Endothelial cell of umbilical vein (primary cell): Measurements from ENCODE around the gene DMD. TPM values are rescaled to one million over a fixed set of nuclear protein-coding genes. Genes with fewer than 3 reads are reported as not detected.

Experiments
- BruUV-seq: library from RNA; stranded (reverse); fragments of 400-500 nt; replicated peaks from 2 replicates; lab custom pipeline; 2021; lab: Mats Ljungman, UMichigan
- CTCF ChIA-PET: fragments of 300-600, 350-600 bp; sonication (Branson Sonifier 250); formaldehyde crosslinking; loops from one replicate; lab custom pipeline; 2021; ENCODE audit warnings: antibody characterized with exemption, inconsistent platforms; lab: Charles Lee
- POLR2A ChIA-PET: fragments of 300-600, 350-600 bp; sonication (Branson Sonifier 250); formaldehyde crosslinking; loops from one replicate; lab custom pipeline; 2021; ENCODE audit warnings: antibody characterized with exemption, inconsistent platforms; lab: Charles Lee
- DNase-seq: peaks from one replicate; pipeline ENCODE4 v3.0.0-alpha.2; 2011; ENCODE audit warnings: low read depth, low spot score
- FAIRE-seq: peaks from 2 replicates; lab custom pipeline; 2011; peaks lifted over from hg19 to GRCh38; lab: Jason Lieb, UNC
- H2AFZ ChIP-seq: 2 replicates; pipeline ENCODE4 v1.6.0; 2012; ENCODE audit warnings: low read depth, low read length, control low read depth, inconsistent platforms
- H3K27ac ChIP-seq: 2 replicates; pipeline ENCODE4 v1.5.1; 2011; ENCODE audit warnings: low read depth, mild to moderate bottlenecking, control low read depth, low read length, moderate library complexity; ENCODE audit not compliant: insufficient read depth
- H3K27me3 ChIP-seq, 2 experiments: 2 replicates each; pipeline versions ENCODE4 v1.6.0 to v1.6.1; 2011; ENCODE audit warnings: low read length in 2 of 2, mixed read lengths in 1 of 2; ENCODE audit not compliant: control insufficient read depth in 2 of 2, insufficient read depth in 2 of 2
- H3K36me3 ChIP-seq, 2 experiments: 2 replicates in 1 of 2; 3 replicates in 1 of 2; pipeline ENCODE4 v1.5.1; 2011; ENCODE audit warnings: low read length in 2 of 2, mild to moderate bottlenecking in 1 of 2, moderate library complexity in 1 of 2; ENCODE audit not compliant: control insufficient read depth in 2 of 2, insufficient read depth in 2 of 2; ENCODE audit errors: extremely low read depth in 1 of 2
- H3K4me1 ChIP-seq: 3 replicates; pipeline ENCODE4 v1.5.1; 2011; ENCODE audit warnings: mild to moderate bottlenecking, low read length; ENCODE audit not compliant: control insufficient read depth, insufficient read depth; ENCODE audit errors: extremely low read depth
- H3K4me2 ChIP-seq: 2 replicates; pipeline ENCODE4 v1.6.1; 2011; ENCODE audit warnings: low read length, control low read depth, mixed read lengths; ENCODE audit not compliant: insufficient read depth
- H3K4me3 ChIP-seq, 3 experiments: fragments of 200-600 bp in 1 of 3; sonication (generic), shearing (Covaris generic) in 1 of 3; replicated peaks in 1 of 3; 2 replicates each; pipeline ENCODE4 v1.5.1; 2011 to 2016; ENCODE audit warnings: control low read depth in 3 of 3, low read length in 3 of 3, mild to moderate bottlenecking in 2 of 3, inconsistent platforms in 1 of 3, low read depth in 1 of 3, moderate library complexity in 1 of 3; ENCODE audit not compliant: insufficient read depth in 1 of 3
- H3K79me2 ChIP-seq: 2 replicates; pipeline ENCODE4 v1.6.0; 2012; ENCODE audit warnings: low read length, inconsistent platforms; ENCODE audit not compliant: control insufficient read depth, insufficient read depth
- H3K9ac ChIP-seq: replicated peaks from 2 replicates; pipeline ENCODE3; 2011; ENCODE audit warnings: low read length, control low read depth; ENCODE audit not compliant: insufficient read depth; ENCODE audit errors: extremely low read depth
- H3K9me1 ChIP-seq: replicated peaks from 3 replicates; pipeline ENCODE4 v1.6.0; 2011; ENCODE audit warnings: mild to moderate bottlenecking, low read length; ENCODE audit not compliant: control insufficient read depth, insufficient read depth; ENCODE audit errors: extremely low read depth
- H3K9me3 ChIP-seq: replicated peaks from 2 replicates; pipeline ENCODE4 v1.5.1; 2012; ENCODE audit warnings: low read length, inconsistent platforms; ENCODE audit not compliant: control insufficient read depth, insufficient read depth
- H4K20me1 ChIP-seq: replicated peaks from 2 replicates; pipeline ENCODE3; 2011; ENCODE audit warnings: mild to moderate bottlenecking, low read length; ENCODE audit not compliant: control insufficient read depth, insufficient read depth; ENCODE audit errors: extremely low read depth
- CTCF ChIP-seq, 2 donors: IDR thresholded peaks; 1 replicate in 1 of 2; 2 replicates in 1 of 2; pipeline ENCODE4 v1.5.1; 2011; ENCODE audit warnings: low read length in 2 of 2, mild to moderate bottlenecking in 2 of 2, moderate library complexity in 2 of 2, control low read depth in 1 of 2, inconsistent platforms in 1 of 2, low read depth in 1 of 2; ENCODE audit not compliant: insufficient read depth in 1 of 2; ENCODE audit errors: extremely low read depth in 1 of 2
- EZH2 ChIP-seq: IDR thresholded peaks from 2 replicates; pipeline ENCODE4 v1.6.1; 2012; ENCODE audit warnings: borderline replicate concordance, low read depth, mild to moderate bottlenecking, moderate library complexity, low read length, inconsistent platforms; ENCODE audit not compliant: severe bottlenecking
- FOS ChIP-seq: IDR thresholded peaks from 2 replicates; pipeline ENCODE4 v1.6.1; 2011; ENCODE audit warnings: mild to moderate bottlenecking, low read length, moderate library complexity, borderline replicate concordance; ENCODE audit not compliant: insufficient read depth
- GATA2 ChIP-seq: IDR thresholded peaks from 2 replicates; pipeline ENCODE4 v1.7.0; 2011; ENCODE audit warnings: low read depth, mild to moderate bottlenecking, moderate library complexity, mixed read lengths, low read length; ENCODE audit not compliant: insufficient read length, insufficient read depth
- JUN ChIP-seq: IDR thresholded peaks from 2 replicates; pipeline ENCODE4 v1.6.1; 2011; ENCODE audit warnings: borderline replicate concordance, low read depth; ENCODE audit not compliant: insufficient read length, insufficient read depth
- MAX ChIP-seq: IDR thresholded peaks from 2 replicates; pipeline ENCODE4 v1.6.1; 2011; ENCODE audit not compliant: insufficient read depth, insufficient read length
- MYC ChIP-seq: IDR thresholded peaks from one replicate; pipeline ENCODE4 v1.6.1; 2011; ENCODE audit warnings: mild to moderate bottlenecking, low read depth, low read length
- POLR2A ChIP-seq: IDR thresholded peaks from 2 replicates; pipeline ENCODE4 v1.6.1; 2012; ENCODE audit warnings: low read depth, mild to moderate bottlenecking, control low read depth, low read length
- POLR2AphosphoS5 ChIP-seq: IDR thresholded peaks from 2 replicates; pipeline ENCODE4 v1.6.1; 2012; ENCODE audit warnings: low read depth, mild to moderate bottlenecking, control low read depth, low read length, moderate library complexity; ENCODE audit not compliant: insufficient read depth
- dilution Hi-C: fragments of 300-500 bp; cut with MboI; formaldehyde crosslinking; loops from one replicate; pipeline ENCODE4 v1.15.0; 2019; ENCODE audit warnings: low sequenced_read_pairs; ENCODE audit not compliant: extremely low pct_ligation_motif_present
- intact Hi-C: fragments of 100-400 bp; cut with micrococcal nuclease; formaldehyde crosslinking; loops from one replicate; pipeline ENCODE4 v1.10.0; 2022
- polyA plus RNA-seq, 4 experiments: library from polyadenylated mRNA; depleted of rRNA in 3 of 4; stranded (reverse) in 3 of 4; unstranded in 1 of 4; fragments of >200 nt; gene quantifications; 2 replicates each; pipeline versions ENCODE4 v1.2.1 to v1.2.3, GENCODE V29; 2011 to 2012; ENCODE audit warnings: missing spikeins in 1 of 4
- total RNA-seq: library from RNA; stranded (reverse); gene quantifications from 2 replicates; pipeline ENCODE4 v1.2.3, GENCODE V29; 2021

Gene DMD
- total and polyA plus RNA-seq, 2 donors (not counting 3 experiments of a cell fraction or from before 2014, with no cell fraction given) = 7.3 to 9.0 TPM

- H4K20me1 ChIP-seq = no peaks in the 10 kb centered on the region
- H3K27me3 ChIP-seq = no peaks in the 10 kb centered on the region
- no peak overlapping the region for H3K27ac ChIP-seq
- H3K36me3 ChIP-seq = no peaks in the 10 kb centered on the region
- no peaks in the 10 kb centered on the region for H3K4me1 ChIP-seq
- BruUV-seq = no TSS peak
- intact Hi-C loops = no loop called here
- dilution Hi-C loops = no loop called here
- TF ChIP-seq POLR2AphosphoS5 = no peak
- no peaks in the 10 kb centered on the region for H3K9me1 ChIP-seq
- no peak overlapping the region for H2AFZ ChIP-seq
- no peak overlapping the region for H3K4me2 ChIP-seq
- POLR2A ChIA-PET = no interaction called here
- no peaks in the 10 kb centered on the region for H3K79me2 ChIP-seq
- CTCF ChIA-PET = no interaction called here
- no peaks in the 10 kb centered on the region for H3K9me3 ChIP-seq
- no peak for DNase-seq
- no peak for FAIRE-seq
- no peak overlapping the region for H3K4me3 ChIP-seq
- no peak overlapping the region for H3K9ac ChIP-seq
These were observed 274.3 kb downstream of the DMD start for GRCh38 chrX:32937043-32937442.

- no TSS peak for BruUV-seq
These were observed 277.8 kb downstream of the DMD start for GRCh38 chrX:32933548-32933947.

More at GRCh38 chrX:32933548-32933947, 277.8 kb downstream of the DMD start:
- Histone ChIP-seq H3K4me3 (no peak overlapping the region), H3K27ac (no peak overlapping the region), H3K9me1 (no peaks in the 10 kb centered on the region), H3K4me2 (no peak overlapping the region), H3K9me3 (no peaks in the 10 kb centered on the region), H2AFZ (no peak overlapping the region), H3K79me2 (no peaks in the 10 kb centered on the region), H3K4me1 (no peaks in the 10 kb centered on the region), H3K27me3 (no peaks in the 10 kb centered on the region), H3K36me3 (no peaks in the 10 kb centered on the region), H4K20me1 (no peaks in the 10 kb centered on the region), H3K9ac (no peak overlapping the region)
- ChIA-PET CTCF (no interaction called here), POLR2A (no interaction called here)
- dilution Hi-C loops (no loop called here), intact Hi-C loops (no loop called here)
- FAIRE-seq (no peak), DNase-seq (no peak)
- TF ChIP-seq FOS = no peak
- TF ChIP-seq POLR2AphosphoS5 = no peak
- TF ChIP-seq JUN = no peak
- no peak for TF ChIP-seq GATA2
- no peak for TF ChIP-seq CTCF (IDR thresholded peaks at IDR 0.05; ENCODE audit: extremely low read depth in 1 of 2, insufficient read depth in 1 of 2, low read depth in 1 of 2, low read length in 2 of 2)
- no peak for TF ChIP-seq EZH2
- TF ChIP-seq POLR2A = no peak
- TF ChIP-seq MYC = no peak
- no peak for TF ChIP-seq MAX
